Activated CD4-positive, alpha-beta T cell treated with anti-CD3 and anti-CD28 coated beads, Interleukin-2, amount 50 U/mL, for 24 hours (primary cell): ENCODE results near the gene CCDC107.

Experiments
- DNase-seq, 2 donors: peaks; one replicate each; pipeline ENCODE4 v3.0.0-alpha.2; 2020; ENCODE audit warnings: low read depth in 1 of 2, low spot score in 1 of 2

CCDC107 gene

GRCh38 chr9:35682051-35682450, 24.0 kb downstream of the CCDC107 start:
- DNase-seq = no peak

DNA sequence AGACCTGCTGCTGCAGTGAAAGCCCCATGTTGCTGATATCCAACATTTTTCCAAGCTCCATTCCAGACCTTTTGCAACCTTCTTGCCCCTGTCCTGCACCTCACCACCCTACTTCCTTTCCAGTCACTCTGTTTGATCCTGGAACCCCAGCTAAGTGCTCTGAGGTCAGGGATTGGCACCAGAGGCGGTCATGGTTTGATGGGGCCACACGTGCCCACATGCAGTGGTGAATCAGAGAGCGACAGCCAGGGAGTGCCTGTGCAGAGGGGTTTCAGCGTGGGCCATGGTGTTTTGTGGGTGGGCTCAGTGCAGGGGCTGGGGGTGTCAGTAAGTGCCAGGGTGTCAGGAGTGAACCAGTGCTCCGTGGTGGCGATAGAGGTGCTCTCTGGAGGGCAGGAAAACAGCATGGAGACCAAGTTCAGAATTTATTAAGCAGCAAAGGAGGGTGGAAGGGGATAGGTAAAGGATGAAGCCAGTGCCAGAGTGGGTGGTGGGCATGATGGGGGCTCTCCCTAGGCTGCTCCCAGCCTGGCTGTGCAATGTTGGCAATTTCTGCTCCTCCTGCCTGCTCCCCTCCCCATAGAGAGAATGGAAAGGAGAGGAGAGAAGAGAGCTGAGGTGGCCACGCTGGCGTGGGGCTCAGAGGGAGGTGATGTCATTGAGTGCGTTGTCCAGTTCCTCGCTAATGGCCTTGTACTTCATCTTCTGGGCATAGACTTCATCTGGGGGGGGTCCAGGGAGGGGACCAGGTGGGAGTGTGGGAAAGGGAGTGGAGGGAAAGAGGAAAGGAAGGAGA, 24.6 kb downstream of the CCDC107 start:
- DNase-seq = no peak

- DNase-seq = no peak
Measured at GRCh38 chr9:35683323-35683722, 25.2 kb downstream of the CCDC107 start.

GRCh38 chr9:35684921-35685320, 26.8 kb downstream of the CCDC107 start:
- no peak for DNase-seq

- DNase-seq = no peak
Measured at GRCh38 chr9:35685506-35685905, 27.4 kb downstream of the CCDC107 start.

GRCh38 chr9:35686222-35687203, 28.4 kb downstream of the CCDC107 start:
- no peak for DNase-seq

- DNase-seq = no peak
Measured at GRCh38 chr9:35687306-35687705, 29.2 kb downstream of the CCDC107 start.

DNA sequence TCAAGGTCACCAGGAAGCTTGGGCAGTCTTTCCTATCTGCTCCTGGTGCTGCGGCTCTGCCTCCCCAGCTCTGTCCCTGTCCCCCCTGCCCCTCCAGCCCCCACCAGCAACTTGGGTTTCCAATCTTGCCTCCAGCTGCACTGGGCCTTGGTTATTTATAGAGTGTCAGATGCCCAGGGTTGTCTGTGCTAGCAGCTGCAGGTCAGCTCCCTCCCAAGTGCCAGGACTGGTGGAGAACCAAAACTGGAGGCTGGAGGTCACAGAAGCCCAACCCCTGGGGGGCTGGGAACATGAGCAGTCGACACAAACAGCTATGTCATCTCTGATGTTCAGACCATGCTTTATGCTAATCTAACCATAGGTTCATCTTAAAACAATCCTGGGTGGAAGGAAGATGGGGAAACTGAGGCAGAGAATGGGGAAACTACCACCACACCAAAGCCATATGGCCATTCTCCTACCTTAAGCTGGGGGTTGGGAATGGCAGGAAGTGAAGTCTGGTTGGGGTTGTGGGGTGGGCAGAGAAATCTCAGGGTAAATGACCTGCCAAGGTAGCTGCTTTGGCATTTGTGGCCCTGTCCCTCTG, 30.0 kb downstream of the CCDC107 start:
- no peak for DNase-seq

DNA sequence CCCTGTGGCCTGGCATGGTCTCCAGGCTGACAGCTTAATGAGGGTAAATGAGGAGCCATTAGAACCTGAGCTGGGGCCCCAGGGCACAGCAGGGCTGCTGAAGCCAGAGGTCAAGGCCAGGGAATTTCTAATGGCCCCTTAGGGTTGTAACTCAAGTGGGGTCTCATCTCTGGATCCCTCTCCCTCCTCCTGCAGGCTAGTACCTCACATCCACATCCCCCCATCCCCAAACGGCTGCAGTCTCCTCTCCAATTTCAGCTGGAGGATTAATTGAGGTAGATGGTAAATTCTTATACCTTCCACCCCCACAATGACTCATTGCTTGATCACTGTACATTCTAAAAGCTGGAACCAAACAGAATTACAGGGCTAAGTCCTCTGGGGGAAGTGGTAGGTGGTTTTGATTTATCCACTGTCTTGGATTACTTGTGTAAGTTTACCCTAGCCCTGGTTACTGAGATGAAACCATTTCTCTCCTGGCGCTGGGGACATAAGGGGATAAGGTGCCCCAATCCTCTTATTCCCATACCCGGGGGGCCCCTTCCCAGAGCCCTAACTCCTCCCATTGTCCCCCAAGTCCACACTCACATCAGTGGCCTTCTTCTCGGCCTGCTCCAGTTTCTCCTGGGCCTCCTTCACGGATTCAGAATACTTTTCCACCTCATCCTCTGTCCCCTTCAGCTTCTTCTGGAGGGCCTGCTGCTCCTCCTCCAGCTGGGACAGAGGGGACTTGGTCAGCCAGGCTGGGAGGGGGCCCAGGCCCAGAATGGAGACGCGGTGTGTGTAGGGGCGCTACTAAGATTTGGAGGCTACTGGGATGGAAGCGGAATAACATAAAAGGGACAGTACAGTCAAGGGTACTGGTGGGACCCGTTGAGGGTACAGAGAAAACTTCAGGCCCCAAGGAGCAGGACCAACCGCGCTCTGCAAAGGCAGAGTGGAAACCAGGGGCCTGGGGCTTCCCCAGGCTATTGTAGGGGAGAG, 30.8 kb downstream of the CCDC107 start:
- DNase-seq = peak in 1 of 2 donors; percentile 20

GRCh38 chr9:35689542-35690293, 31.6 kb downstream of the CCDC107 start, which contains the start of gene TPM2:
TPM2 (minus strand) TSS chr9:35689925; CDS start chr9:35689817, 108 bp downstream.
- DNase-seq = no peak

- DNase-seq = no peak
Measured at GRCh38 chr9:35690294-35690613, 32.2 kb downstream of the CCDC107 start.

GRCh38 chr9:35690614-35691333, 32.7 kb downstream of the CCDC107 start:
- no peak for DNase-seq

- no peak for DNase-seq
Measured at GRCh38 chr9:35691334-35691650, 33.2 kb downstream of the CCDC107 start.

DNA sequence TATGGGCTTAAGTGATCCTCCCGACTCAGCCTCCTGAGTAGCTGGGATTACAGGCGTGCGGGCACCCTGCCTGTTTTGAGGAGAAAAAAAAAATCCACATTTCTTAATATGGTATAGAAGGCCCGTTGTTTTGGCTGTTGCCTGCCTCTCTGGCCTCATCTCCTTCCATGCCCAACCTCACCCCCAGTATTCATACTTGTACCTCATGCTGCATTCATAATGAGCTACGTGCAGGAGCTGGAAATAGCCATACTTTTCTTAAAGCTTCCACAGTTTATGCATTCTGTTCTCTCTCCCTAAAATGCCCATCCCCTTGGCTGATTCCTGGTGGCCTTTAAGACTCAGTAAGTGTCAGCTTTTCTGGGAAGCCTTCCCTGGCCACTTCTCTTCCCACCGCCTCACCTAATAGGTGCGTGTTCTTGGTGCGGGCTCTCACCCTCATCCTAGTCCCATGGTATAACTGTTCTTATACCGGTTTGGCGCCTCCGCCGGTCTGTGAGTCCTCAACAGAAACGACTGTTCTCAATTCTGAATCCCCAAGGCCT, 33.7 kb downstream of the CCDC107 start:
- DNase-seq = no peak

DNA sequence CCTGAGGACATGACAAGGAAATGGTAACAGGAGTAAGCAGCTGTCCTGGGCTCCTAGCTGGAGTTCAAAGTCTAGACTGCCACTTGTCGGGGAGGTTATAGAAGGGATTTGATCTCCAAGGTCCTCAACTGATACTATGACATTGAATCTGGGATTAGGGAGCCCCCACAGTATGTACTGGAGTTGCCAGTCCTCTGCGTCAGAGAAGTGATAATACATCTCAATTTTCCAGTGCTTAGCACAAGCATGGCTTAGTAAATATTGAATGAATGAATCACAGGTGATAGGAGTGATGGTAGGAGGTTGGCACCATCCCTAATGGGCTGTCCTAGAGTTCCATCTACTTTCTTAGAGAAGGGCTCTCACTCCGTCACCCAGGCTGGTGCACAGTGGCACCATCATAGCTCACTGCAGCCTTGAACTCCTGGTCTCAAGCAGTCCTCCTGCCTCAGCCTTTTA, 37.9 kb downstream of the CCDC107 start:
- no peak for DNase-seq

- DNase-seq = peak in 1 of 2 donors; percentile 30
Measured at GRCh38 chr9:35696520-35697215, 38.6 kb downstream of the CCDC107 start.

- DNase-seq = no peak
Measured at GRCh38 chr9:35697486-35697885, 39.4 kb downstream of the CCDC107 start.

DNA sequence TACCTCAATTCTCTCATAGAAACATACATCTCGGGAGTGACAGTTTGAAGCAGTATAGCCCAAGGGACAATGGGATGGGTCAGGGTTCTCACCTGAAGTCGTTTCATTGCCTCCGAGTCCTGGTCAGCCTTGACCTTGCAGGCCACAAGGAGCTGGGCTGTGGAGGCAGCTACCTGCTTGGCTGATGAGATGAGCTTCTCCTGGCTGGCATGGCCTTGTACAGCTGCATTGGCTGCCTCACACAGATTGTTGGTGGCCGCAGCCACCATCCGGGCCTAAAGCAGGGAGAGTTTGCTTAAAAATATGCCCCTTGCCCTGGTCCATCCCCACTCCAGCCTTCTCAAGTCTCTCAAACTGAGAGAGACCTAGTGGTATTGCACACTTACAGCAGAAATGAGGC, 40.1 kb downstream of the CCDC107 start:
- DNase-seq = no peak
